HG03095 (cell line): Measurements from ENCODE around the gene RILP.

Experiments
- ATAC-seq: cut with Tn5 transposase; IDR thresholded peaks from one replicate; pipeline ENCODE4 v1.9.1; 2021; ENCODE audit warnings: moderate library complexity; ENCODE audit not compliant: unreplicated experiment

RILP gene

GRCh38 chr17:1648173-1648962, 1.3 kb downstream of the RILP start:
- ATAC-seq: peak; percentile 29

GRCh38 chr17:1647802-1648171, 1.9 kb downstream of the RILP start:
- no peak for ATAC-seq

- no peak for ATAC-seq
These were observed 3.3 kb downstream of the RILP start for GRCh38 chr17:1646199-1646875.

- no peak for ATAC-seq
These were observed 4.2 kb downstream of the RILP start, which contains the start of gene SCARF1 for GRCh38 chr17:1645207-1646171. TSS of gene SCARF1 (minus strand) at chr17:1645732. CDS start at chr17:1645697, 35 bp downstream.

GRCh38 chr17:1644493-1645206, 5.0 kb downstream of the RILP start:
- ATAC-seq: no peak

- ATAC-seq: no peak
These were observed 5.6 kb downstream of the RILP start for GRCh38 chr17:1643999-1644492.

GRCh38 chr17:1643293-1643998, 6.2 kb downstream of the RILP start:
- ATAC-seq: no peak

- no peak for ATAC-seq
These were observed 8.6 kb downstream of the RILP start for GRCh38 chr17:1641065-1641403.

- ATAC-seq: no peak
These were observed 9.2 kb downstream of the RILP start for GRCh38 chr17:1640329-1641064.

- no peak for ATAC-seq
These were observed 10.0 kb downstream of the RILP start for GRCh38 chr17:1639549-1640180.

GRCh38 chr17:1638624-1639300, 10.9 kb downstream of the RILP start:
- no peak for ATAC-seq

- ATAC-seq: no peak
These were observed 11.5 kb downstream of the RILP start for GRCh38 chr17:1638171-1638590.

GRCh38 chr17:1636732-1637285, 12.9 kb downstream of the RILP start:
- no peak for ATAC-seq

- no peak for ATAC-seq
These were observed 13.8 kb downstream of the RILP start for GRCh38 chr17:1635675-1636465.

GRCh38 chr17:1634841-1635650, 14.6 kb downstream of the RILP start:
- ATAC-seq: no peak

GRCh38 chr17:1630662-1631061, 19.0 kb downstream of the RILP start:
- ATAC-seq: no peak
